Sciatic nerve (tissue), 2 donors: ENCODE data around the gene GON7. TPM values are rescaled to one million over a fixed set of nuclear protein-coding genes. Genes with fewer than 3 reads are reported as not detected.
"Not testable (repeated sequence)": the region's sequence is repeated elsewhere in the genome, so short reads cannot be mapped to it uniquely, and the experiment has no call there.

ENCODE experiments used
- ATAC-seq: fragments of 200-7000 bp; cut with Tn5 transposase; one replicate; pipeline ENCODE4 v1.9.1; 2020; ENCODE audit warnings: mild to moderate bottlenecking, moderate library complexity
- DNase-seq: peaks from one replicate; pipeline ENCODE4 v3.0.0-alpha.2; 2020; ENCODE audit warnings: low spot score
- intact Hi-C: fragments of 100-400 bp; cut with DNase I; formaldehyde crosslinking; loops from one replicate; pipeline ENCODE4 v1.14.2; 2022
- total RNA-seq: library from RNA; stranded (reverse); fragmentation: NEBNext Ultra II Directional; extraction: Animal tissue kit (Norgen Biotek cat#: 25700); gene quantifications from one replicate; pipeline ENCODE4 v1.2.1, GENCODE V29; 2021
- donor health status: DM: no; HTN: no; CAD: no.
- donor health status: DM: no; HTN: no; CAD: no.

GON7 gene
- total RNA-seq, 1 donor from 2014 or later = 7.4 TPM

DNA sequence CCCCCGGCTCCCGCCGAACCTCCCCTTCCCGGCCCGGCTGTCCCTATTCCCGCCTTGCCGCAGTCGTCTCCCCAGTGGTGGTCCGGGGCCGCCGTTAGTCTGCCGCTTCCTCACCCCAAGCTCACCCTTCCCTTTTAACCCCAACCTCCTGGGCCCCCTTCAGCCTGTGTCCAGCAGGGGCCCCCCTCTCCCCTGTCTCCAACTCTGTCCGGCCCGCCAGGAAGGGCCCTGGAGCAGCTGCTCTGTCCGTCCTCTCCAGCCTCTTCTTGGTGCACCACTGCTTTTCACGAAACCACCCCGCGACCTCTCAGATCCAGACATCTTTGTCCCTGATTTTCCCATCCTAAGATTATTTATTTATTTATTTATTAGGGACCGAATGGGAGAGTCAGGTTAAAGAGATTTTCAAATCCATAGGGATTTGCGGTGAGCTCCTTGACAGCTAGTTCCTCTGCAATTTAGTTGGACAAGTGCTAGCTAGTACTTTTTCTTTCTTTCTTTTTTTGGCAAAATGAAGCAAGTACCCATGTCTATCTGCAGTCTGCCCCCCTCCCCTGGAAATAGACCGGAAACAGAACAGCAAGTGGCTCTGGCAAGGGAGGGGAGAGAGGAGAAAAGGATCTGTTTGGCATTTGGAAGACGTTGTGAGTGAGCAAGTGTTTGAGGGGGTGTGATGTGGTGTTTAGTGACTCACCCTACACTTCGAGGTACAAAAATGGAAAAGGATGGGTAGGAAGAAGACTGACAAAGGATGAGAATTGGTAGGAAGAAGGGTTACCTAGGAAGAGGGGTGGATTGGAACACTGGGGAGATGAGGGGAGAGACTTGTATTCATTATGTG is 823 bp upstream of the GON7 start:
- ATAC-seq = peak; percentile 80
- DNase-seq = no peak
- intact Hi-C loops = no loop called here

- ATAC-seq = no peak
- DNase-seq = no peak
- intact Hi-C loops = no loop called here
Observed at GRCh38 chr14:93201155-93201704, 5.6 kb downstream of the GON7 start.

DNA sequence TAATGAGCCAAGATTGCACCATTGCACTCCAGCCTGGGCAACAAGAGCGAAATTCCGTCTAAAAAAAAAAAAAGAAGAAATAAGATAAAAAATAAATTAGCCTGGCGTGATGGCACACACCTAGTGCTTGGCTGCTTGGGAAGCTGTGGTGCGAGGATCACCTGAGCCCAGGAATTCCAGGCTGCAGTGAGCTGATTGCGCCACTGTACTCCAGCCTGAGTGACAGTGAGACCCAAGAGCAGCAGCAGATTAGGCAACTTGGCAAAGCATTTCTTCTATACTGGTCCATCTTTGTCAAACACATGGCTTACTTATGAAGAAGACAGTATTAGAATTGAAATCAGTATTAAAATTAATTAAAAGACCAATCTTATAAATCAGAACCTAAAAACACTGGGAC is 6.3 kb downstream of the GON7 start:
- intact Hi-C loops = no loop called here
- ATAC-seq (no peak), DNase-seq (no peak)

DNA sequence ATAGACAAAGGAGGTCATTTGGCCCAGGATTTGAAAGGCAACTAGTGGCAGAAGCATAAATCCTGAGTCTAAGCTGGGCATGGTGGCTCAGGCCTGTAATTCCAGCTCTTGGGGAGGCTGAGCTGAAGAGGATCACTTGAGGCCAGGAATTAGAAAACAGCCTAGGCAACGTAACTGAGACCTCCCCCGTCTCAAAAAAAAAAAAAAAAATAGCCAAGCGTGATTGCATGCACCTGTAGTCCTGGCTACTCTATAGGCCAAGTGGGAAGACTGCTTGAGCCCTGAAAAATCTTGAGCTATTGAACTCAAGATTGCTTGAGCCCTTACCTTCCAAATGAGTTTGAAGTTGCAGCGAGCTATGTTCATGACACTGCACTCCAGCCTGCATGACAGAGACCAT is 7.8 kb downstream of the GON7 start:
- intact Hi-C loops = no loop called here
- ATAC-seq = no peak
- no peak for DNase-seq

GRCh38 chr14:93195316-93195999 is 11.4 kb downstream of the GON7 start:
- intact Hi-C loops = no loop called here
- DNase-seq (no peak), ATAC-seq (no peak)

- intact Hi-C loops = no loop called here
- no peak for ATAC-seq
- no peak for DNase-seq
Observed at GRCh38 chr14:93186956-93187355, 19.9 kb downstream of the GON7 start.

- intact Hi-C loops = no loop called here
- DNase-seq (no peak), ATAC-seq (no peak)
Observed at GRCh38 chr14:93186466-93186865, 20.4 kb downstream of the GON7 start.

DNA sequence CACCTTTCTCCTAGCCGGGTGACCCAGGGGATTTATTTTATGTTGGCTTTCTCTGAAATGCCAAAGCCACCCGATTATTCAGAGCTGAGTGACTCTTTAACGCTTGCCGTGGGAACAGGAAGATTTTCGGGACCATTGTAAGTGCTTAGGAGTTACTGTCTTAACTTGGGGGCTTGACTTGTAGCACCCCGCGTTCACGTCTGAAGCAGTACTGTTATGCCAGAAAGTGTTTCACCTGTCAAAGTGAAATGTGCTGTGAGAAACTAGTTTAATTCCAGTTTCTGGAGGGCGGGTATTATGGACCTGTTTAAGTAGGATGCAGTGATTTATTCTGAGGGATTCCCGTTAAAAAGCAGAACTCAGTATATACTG is 21.5 kb downstream of the GON7 start:
- DNase-seq (no peak), ATAC-seq (no peak)
- intact Hi-C loops = no loop called here

DNA sequence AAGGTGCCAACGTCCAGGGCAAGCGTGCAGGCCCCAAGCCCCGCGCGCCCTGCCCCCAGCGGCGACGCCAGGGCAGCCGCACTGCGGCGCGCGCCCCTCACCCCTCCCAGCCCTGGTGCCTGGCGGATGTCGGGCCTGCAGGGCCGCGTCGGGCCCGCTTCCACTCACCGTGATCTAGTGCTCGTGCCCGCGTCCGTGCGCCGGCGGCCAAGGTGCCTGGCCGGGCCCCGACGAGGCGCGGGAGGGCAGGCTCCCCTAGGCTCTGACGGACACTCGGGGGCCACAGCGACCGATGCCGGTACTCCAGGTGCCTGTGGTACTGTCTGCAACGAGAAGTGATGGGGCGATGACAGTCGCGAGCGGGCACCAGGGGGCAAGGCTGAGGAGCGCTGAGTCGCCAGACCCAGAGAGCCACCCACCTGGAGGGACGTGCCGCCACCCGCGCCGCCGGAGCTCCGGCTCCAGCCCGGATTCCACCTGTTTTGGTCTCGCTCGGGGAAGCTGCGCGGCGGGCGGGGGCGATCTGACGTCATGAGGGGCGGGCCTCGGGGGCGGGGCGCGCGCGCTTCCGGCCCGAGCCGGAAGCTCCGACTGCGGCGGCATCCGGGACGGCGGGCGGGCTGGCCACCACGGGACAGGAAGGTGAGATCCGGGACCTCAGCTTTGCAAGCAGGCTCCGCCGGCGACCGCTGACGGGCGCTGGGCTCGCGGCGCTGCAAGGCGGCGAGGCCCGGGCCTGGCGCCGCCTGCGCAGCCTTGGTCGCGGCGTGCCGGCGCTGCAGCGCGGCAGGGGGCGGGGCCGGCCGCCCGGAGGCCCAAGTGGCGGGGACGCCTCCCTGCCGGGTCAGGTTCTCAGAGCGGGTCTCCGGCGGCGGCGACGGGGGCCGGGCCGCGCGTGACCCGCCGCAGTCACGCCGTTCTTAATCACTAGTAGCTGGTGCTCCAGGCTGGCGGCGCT is 22.2 kb downstream of the GON7 start, which contains the start of the genes LYSET and MOAP1:
LYSET (plus strand) TSS at position 927 of the 958 bp plus-strand sequence. CDS start 89 bp downstream, outside the sequence.
MOAP1 (minus strand) TSS at position 507 of the 958 bp plus-strand sequence. CDS start 655 bp downstream, outside the sequence.
- intact Hi-C loops = no loop called here
- DNase-seq (peak; percentile 93), ATAC-seq (peak; percentile 96)

- ATAC-seq (no peak), DNase-seq (no peak)
- intact Hi-C loops = no loop called here
Observed at GRCh38 chr14:93183596-93184317, 23.1 kb downstream of the GON7 start.

GRCh38 chr14:93175492-93175891 is 31.4 kb downstream of the GON7 start:
- DNase-seq (no peak), ATAC-seq (no peak)
- intact Hi-C loops = no loop called here

GRCh38 chr14:93174731-93175130 is 32.1 kb downstream of the GON7 start:
- intact Hi-C loops, ATAC-seq, DNase-seq: not testable (repeated sequence)

DNA sequence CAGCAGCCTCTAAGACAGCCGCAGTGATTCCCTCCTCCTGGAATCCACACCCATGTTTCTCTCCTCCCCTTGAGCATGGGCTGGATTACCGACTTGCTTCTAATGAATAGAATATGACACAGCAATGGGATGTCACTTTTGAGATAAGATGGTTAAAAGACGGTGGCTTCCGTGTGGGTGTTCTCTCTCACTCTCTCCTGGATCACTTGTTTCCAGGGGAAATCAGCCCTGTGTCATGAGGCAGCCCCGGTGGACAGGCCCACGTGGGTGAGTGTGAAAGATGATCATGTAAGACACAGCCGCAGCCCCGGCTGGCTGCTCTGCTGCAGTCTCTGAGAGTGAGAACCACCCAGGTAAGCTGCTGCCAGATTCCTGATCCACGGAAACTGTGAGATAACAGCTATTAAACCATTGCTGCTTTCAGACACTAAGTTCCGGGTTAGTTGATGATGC is 32.9 kb downstream of the GON7 start:
- intact Hi-C loops = no loop called here
- DNase-seq (no peak), ATAC-seq (no peak)

- intact Hi-C loops = no loop called here
- peak; percentile 42 for DNase-seq
- no peak for ATAC-seq
Observed at GRCh38 chr14:93171376-93171775, 35.5 kb downstream of the GON7 start.

DNA sequence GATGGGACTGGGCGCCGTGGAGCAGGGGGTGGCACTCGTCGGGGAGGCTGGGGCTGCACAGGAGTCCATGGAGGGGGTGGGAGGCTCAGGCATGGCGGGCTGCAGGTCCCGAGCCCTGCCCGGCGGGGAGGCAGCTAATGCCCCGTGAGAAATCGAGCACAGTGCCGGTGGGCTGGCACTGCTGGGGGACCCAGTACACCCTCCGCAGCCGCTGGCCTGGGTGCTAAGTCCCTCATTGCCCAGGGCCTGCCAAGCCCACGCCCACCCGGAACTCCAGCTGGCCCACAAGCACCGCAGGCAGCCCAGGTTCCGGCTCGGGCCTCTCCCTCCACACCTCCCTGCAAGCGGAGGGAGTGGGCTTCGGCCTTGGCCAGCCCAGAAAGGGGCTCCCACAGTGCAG is 36.7 kb downstream of the GON7 start:
- peak; percentile 21 for DNase-seq
- intact Hi-C loops, ATAC-seq: not testable (repeated sequence)

GRCh38 chr14:93169619-93170018 is 37.2 kb downstream of the GON7 start:
- DNase-seq = peak; percentile 12

GRCh38 chr14:93168610-93169009 is 38.3 kb downstream of the GON7 start:
- ATAC-seq, intact Hi-C loops, DNase-seq: not testable (repeated sequence)

More at GRCh38 chr14:93169619-93170018, 37.2 kb downstream of the GON7 start:
- intact Hi-C loops, ATAC-seq: not testable (repeated sequence)
